Measurements from ENCODE around the gene DNASE1L2.
"Not testable (repeated sequence)": the region's sequence is repeated elsewhere in the genome, so short reads cannot be mapped to it uniquely, and the experiment has no call there.

Gene DNASE1L2

DNA sequence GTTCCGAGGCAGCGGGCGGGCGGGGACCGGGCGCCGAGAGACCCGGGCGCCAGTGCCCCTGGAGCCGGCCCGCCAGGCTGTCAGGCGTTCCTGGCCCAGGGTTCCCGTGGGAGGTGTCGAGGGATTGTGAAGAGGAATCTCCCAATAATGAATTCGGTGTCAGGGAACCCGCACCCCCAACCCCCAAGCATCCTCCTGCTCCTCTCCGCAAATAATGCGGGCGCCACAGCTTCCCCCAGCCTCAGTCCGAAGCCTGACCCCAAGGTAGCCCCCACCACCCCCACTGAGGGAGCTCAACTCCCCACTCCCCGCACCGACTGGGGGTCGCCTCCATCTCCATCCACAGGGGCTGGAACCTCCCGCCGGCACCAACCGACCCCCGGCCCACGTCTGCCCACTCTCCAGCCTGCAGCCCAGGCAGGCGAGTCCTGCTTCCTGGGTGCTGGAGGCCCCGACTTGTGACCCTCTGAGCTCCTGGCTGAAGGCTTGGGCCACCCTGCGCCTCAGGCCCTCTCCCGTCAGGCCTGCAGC, 39.2 kb upstream of the DNASE1L2 start:
- H3K4me3 ChIP-seq, result no peak overlapping the region
- H3K9me3 ChIP-seq, result no peaks in the 10 kb centered on the region
- peaks cover 11% of the 10 kb centered on the region for H3K4me1 ChIP-seq
- H3K36me3 ChIP-seq (replicated peaks), result no peaks in the 10 kb centered on the region
- H3K27me3 ChIP-seq (ENCODE audit: low read depth), result no peaks in the 10 kb centered on the region
- in situ Hi-C loops (cut with MboI; ENCODE audit: low sequenced_read_pairs), result no loop called here
- DNase-seq (ENCODE audit: low spot score in 2 of 2), result no peak

DNA sequence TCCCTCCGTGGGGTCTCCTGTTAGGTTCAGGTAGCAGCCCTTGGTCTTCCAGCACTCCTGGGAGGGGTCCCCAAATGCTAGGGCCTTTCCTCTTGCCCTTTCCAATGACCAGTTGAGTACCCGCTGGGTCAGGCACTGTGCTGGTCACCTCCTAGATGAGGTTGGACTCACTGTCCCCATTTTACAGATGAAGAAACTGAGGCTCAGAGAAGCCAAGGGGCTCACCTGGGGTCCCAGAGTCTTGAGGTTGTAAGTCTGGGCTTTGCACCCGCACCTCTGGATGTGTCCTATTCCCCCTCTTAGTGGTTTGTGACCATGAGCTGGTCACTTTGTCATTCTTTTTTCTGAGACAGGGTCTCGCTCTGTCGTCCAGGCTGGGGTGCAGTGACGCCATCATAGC, 38.5 kb upstream of the DNASE1L2 start:
- Histone ChIP-seq H3K27me3 (ENCODE audit: low read depth) (no peaks in the 10 kb centered on the region), H3K9me3 (no peaks in the 10 kb centered on the region), H3K36me3 (replicated peaks) (no peaks in the 10 kb centered on the region), H3K4me1 (peaks cover 11% of the 10 kb centered on the region), H3K4me3 (no peak overlapping the region)
- DNase-seq (ENCODE audit: low spot score in 2 of 2), result no peak
- in situ Hi-C loops (cut with MboI; ENCODE audit: low sequenced_read_pairs), result no loop called here

DNA sequence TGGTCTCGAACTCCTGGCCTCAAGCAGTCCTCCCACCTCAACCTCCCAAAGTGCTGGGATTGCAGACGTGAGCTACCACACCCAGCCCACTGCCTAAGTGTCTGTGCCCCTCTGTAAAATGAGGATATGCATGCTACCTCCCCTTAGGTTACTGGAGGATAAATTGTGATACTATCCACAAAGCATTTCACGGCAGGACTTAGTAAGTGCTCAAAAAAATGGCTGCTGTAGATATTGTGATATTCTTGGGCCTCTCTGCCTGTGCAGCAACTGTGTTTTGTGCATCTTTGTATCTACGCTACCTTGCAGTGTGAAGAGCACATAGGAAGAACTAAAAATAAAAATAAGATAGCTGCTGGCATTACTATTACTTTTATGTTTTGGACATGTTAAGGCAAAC, 38.0 kb upstream of the DNASE1L2 start:
- Histone ChIP-seq H3K36me3 (replicated peaks) (no peaks in the 10 kb centered on the region), H3K4me1 (peaks cover 11% of the 10 kb centered on the region), H3K4me3 (no peak overlapping the region), H3K9me3 (no peaks in the 10 kb centered on the region), H3K27me3 (ENCODE audit: low read depth) (no peaks in the 10 kb centered on the region)
- DNase-seq (ENCODE audit: low spot score in 2 of 2), result no peak
- in situ Hi-C loops (cut with MboI; ENCODE audit: low sequenced_read_pairs), result no loop called here

DNA sequence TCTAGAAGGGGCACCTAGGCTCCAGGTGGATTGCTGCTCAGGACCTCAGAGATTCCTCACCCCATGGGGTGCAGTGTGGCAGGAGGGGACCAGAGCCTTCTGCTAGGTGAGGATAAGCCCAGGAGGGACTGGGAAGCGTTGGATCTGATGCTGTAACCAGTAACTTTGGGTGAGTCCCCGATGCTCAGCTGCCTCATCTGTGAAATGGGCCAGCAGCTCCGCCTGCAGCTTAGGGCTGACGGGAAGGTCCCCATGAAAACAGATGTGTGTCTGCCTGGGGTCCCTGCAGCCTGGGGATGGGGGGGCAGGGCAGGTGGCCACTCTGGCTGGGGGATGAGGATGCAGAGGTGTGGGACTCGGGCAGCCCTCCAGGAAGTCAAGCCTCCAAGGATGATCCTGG, 37.1 kb upstream of the DNASE1L2 start:
- Histone ChIP-seq H3K27me3 (ENCODE audit: low read depth) (no peaks in the 10 kb centered on the region), H3K9me3 (no peaks in the 10 kb centered on the region), H3K4me1 (peaks cover 11% of the 10 kb centered on the region), H3K36me3 (replicated peaks) (no peaks in the 10 kb centered on the region), H3K4me3 (no peak overlapping the region)
- in situ Hi-C loops (cut with MboI; ENCODE audit: low sequenced_read_pairs), result no loop called here
- DNase-seq (ENCODE audit: low spot score in 2 of 2), result no peak

DNA sequence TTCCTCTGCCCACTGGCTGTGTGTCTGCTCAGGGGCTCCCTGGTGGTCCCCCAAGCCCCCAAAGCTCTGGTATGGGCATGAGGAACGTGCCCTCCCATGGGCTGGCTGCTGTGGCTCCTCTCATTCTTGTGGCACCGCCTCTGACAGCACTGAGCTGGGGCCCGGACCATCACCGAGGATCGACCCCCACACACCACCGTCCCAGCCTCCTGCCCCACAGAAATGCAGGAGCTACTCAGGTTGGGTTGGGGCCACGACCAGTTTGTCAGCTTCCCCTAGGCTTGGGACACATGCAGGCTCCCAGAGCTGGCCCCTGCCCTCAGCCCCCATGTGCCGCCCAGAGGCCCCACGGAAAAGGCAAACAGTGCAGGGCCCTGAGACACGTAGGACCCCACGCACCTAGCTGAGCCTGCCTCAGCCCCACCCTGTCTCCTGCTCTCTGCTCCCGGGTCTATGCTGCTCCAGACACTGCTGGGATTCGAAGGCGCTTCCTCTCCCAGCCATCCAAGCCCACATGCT, 36.6 kb upstream of the DNASE1L2 start:
- H3K9me3 ChIP-seq, result no peaks in the 10 kb centered on the region
- no peak for DNase-seq (ENCODE audit: low spot score in 2 of 2)
- H3K4me1 ChIP-seq, result peaks cover 13% of the 10 kb centered on the region
- H3K4me3 ChIP-seq, result no peak overlapping the region
- in situ Hi-C loops (cut with MboI; ENCODE audit: low sequenced_read_pairs), result no loop called here
- H3K36me3 ChIP-seq (replicated peaks), result no peaks in the 10 kb centered on the region
- H3K27me3 ChIP-seq (ENCODE audit: low read depth), result no peaks in the 10 kb centered on the region

DNA sequence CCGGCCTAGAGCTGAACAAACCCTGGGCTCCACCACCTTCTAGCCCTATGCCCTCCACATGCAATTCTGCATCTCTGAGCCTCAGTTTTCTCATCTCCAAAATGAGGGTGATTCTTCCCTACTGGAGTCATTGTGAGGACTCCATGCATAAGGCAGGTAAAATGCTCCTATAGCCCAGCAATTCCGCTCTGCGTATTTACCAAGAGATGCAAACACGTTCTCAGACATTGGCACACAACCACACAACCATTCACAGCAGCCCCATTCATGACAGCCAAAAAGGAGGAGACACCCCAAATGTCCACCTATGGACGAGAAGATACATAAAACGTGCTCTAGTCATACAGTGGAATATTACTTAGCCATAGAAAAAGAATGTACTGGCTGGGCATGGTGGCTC, 35.9 kb upstream of the DNASE1L2 start:
- H3K27me3 ChIP-seq (ENCODE audit: low read depth), result no peaks in the 10 kb centered on the region
- in situ Hi-C loops (cut with MboI; ENCODE audit: low sequenced_read_pairs), result no loop called here
- peaks cover 7% of the 10 kb centered on the region for H3K4me1 ChIP-seq
- no peak overlapping the region for H3K4me3 ChIP-seq
- no peaks in the 10 kb centered on the region for H3K9me3 ChIP-seq
- no peak for DNase-seq (ENCODE audit: low spot score in 2 of 2)
- 0 out of 2 replicates have a peak, but pooled peaks cover under 1% of the 10 kb centered on the region for H3K36me3 ChIP-seq (replicated peaks)

DNA sequence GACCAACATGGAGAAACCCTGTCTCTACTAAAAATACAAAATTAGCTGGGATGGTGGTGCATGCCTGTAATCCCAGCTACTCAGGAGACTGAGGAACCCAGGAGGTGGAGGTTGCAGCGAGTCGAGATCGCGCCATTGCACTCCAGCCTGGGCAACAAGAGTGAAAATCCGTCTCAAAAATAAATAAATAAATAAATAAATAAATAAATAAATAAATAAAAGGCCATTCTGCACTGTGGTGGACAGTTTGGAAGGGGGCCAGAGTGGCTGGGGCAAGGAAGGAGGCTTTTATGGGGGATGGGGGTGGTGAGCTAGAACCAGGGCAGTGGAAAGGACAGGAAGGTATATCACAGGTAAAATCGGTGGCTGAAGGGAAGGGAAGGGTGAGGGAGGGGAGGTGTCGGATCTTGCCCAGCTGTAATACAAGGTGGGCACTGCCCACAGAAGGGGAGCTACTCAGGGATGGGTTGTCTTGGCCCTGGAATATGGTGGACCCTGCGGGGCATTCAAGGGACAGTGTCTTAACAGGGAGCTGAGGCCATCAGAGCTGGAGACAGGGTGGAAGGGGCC, 33.0 kb upstream of the DNASE1L2 start:
- H3K27me3 ChIP-seq (ENCODE audit: low read depth); in situ Hi-C loops (cut with MboI; ENCODE audit: low sequenced_read_pairs); DNase-seq (ENCODE audit: low spot score in 2 of 2); H3K9me3 ChIP-seq; H3K4me3 ChIP-seq; H3K4me1 ChIP-seq: not testable (repeated sequence)
- H3K36me3 ChIP-seq (replicated peaks), result peaks cover 20% of the 10 kb centered on the region

DNA sequence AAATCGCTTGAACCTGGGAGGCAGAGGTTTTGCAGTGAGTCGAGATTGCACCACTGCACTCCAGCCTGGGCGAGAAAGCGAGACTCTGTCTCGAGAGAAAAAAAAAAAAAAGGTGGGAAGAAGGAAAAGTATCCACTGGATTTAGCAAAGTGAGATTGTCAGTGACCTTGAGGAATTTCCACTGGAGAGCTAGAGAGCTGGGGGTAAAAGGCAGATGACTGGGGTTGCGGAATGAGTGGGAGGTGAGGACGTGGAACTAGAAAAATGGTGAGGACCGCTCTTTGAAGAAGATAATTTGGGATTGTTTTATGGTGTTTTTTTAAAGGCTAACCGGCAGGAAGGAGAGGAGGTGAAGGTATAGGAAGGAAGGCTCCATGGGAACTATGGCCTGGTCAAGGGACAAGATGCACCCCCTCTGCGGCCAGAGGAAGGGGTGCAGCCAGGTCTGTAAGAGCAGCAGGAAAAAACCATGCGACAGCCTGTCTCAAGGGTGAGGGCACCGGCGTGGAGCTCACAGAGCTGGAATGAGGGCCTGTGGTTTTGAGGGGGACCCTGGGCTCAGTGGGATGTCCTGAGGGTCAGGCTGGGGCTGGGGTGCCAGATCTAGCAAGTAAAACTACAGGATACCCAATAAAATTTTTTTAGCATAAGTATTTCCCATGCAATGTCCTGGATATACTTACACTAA, 31.7 kb upstream of the DNASE1L2 start:
- Histone ChIP-seq H3K36me3 (replicated peaks) (peaks cover 33% of the 10 kb centered on the region), H3K9me3 (no peaks in the 10 kb centered on the region), H3K27me3 (ENCODE audit: low read depth) (no peaks in the 10 kb centered on the region), H3K4me3 (peak overlapping the region; percentile 100), H3K4me1 (peaks cover 8% of the 10 kb centered on the region)
- in situ Hi-C loops (cut with MboI; ENCODE audit: low sequenced_read_pairs), result no loop called here
- no peak for DNase-seq (ENCODE audit: low spot score in 2 of 2)

DNA sequence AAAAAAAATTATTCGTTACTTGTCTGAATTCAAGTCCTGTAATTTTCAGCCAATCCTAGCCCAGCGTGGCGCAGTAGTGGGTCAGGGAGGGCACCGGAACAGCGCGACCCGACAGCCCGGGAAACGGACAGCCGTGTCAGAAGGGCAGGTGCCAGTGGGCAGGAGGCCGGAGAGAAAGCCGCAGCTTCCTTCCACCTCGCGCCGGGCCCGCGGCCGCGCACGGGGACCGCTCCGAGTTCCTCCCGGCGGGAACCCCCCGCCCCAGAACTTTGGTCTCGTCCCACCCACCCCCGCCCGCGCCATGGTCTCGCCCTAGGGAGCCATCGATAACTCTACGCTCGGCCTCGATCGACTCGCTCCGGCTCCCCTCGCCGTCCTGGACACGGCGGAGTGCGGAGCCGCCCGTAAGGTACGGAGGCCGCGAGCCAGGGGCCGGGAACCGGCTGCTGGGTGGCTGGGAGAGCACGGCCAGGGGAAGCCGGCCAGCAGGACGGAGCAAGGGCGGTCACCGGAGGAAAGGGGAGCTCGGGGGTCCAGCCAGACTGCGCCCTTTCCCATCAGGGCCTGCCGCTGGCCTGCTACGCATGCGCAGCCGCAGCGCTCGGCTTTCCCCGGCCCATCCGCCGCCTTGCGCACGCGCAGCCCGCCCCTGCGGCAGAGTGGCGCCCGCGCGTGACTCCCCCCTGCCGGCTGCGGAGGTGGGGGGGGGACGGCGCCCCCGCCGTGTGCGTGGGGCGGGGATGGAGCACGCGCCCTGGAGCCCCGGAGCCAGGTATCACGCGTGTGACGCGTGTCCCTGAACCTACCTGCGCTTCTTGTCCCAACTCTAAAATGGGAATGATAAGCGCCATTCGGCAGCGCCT, 30.9 kb upstream of the DNASE1L2 start, which contains the start of gene MLST8:
TSS of gene MLST8 (plus strand) at position 351 of the 863 bp plus-strand sequence. CDS start 632 bp downstream, outside the sequence.
- in situ Hi-C loops (cut with MboI; ENCODE audit: low sequenced_read_pairs), result no loop called here
- no peaks in the 10 kb centered on the region for H3K9me3 ChIP-seq
- no peaks in the 10 kb centered on the region for H3K27me3 ChIP-seq (ENCODE audit: low read depth)
- DNase-seq (ENCODE audit: low spot score in 2 of 2), result peak; percentile 72 to 82
- H3K4me1 ChIP-seq, result peaks cover 8% of the 10 kb centered on the region
- H3K4me3 ChIP-seq, result peak within 1 kb of the TSS; percentile 100
- H3K36me3 ChIP-seq (replicated peaks), result peaks cover 36% of the 10 kb centered on the region

DNA sequence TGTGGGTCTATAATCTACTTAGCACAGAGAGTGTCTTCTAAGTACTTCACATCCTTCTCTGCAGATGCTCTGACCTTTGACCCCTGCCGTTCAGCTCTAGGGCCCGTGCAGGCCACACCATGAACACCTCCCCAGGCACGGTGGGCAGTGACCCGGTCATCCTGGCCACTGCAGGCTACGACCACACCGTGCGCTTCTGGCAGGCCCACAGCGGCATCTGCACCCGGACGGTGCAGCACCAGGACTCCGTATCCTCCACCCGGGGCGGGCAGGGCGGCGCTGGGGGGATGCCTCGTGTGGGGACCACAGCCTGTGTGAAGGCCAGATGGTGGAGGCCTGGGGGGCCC, 30.3 kb upstream of the DNASE1L2 start:
- DNase-seq (ENCODE audit: low spot score in 2 of 2), result no peak
- no peaks in the 10 kb centered on the region for H3K27me3 ChIP-seq (ENCODE audit: low read depth)
- peaks cover 8% of the 10 kb centered on the region for H3K4me1 ChIP-seq
- peaks cover 36% of the 10 kb centered on the region for H3K36me3 ChIP-seq (replicated peaks)
- in situ Hi-C loops (cut with MboI; ENCODE audit: low sequenced_read_pairs), result no loop called here
- H3K4me3 ChIP-seq, result peak overlapping the region; percentile 100
- H3K9me3 ChIP-seq, result no peaks in the 10 kb centered on the region

DNA sequence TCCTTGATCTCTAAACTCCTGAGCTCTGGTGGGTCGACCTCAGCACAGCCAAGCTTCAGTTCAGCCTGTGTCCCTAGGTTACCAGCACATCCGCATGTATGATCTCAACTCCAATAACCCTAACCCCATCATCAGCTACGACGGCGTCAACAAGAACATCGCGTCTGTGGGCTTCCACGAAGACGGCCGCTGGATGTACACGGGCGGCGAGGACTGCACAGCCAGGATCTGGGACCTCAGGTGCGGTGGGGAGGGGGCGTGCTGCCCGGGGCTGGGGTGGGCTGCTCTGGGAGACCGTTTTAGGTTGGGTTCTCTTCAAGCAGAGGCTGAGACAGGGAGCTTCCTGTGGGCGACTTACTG, 29.8 kb upstream of the DNASE1L2 start:
- in situ Hi-C loops (cut with MboI; ENCODE audit: low sequenced_read_pairs), result no loop called here
- no peaks in the 10 kb centered on the region for H3K9me3 ChIP-seq
- peaks cover 8% of the 10 kb centered on the region for H3K4me1 ChIP-seq
- no peak for DNase-seq (ENCODE audit: low spot score in 2 of 2)
- no peaks in the 10 kb centered on the region for H3K27me3 ChIP-seq (ENCODE audit: low read depth)
- H3K36me3 ChIP-seq (replicated peaks), result peaks cover 36% of the 10 kb centered on the region
- H3K4me3 ChIP-seq, result peak overlapping the region; percentile 100

DNA sequence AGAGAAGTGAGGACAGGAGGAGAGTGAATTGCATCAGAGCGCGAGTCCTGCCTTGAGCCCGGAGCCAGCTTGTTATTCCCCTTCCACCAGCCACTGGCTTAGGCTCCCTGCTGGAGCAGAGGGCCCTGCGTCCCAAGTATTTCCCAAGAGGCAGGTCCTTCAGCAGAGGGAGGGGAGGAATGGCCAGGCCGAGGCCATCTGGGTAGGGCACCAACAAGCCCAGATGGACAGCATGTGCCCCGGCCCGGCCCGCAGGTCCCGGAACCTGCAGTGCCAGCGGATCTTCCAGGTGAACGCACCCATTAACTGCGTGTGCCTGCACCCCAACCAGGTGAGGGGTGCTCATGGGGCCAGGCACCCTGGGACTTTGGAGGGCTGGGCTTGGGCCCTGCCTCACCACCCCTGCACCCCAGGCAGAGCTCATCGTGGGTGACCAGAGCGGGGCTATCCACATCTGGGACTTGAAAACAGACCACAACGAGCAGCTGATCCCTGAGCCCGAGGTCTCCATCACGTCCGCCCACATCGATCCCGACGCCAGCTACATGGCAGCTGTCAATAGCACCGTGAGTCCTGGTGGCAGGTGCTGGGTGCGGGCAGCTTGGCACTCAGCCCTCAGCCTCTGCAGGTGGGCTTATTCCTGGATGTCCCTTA, 29.3 kb upstream of the DNASE1L2 start:
- H3K4me3 ChIP-seq, result no peak overlapping the region; the same call in 1 of the 2 replicates
- peaks cover 36% of the 10 kb centered on the region for H3K36me3 ChIP-seq (replicated peaks)
- H3K9me3 ChIP-seq, result no peaks in the 10 kb centered on the region
- H3K4me1 ChIP-seq, result peaks cover 8% of the 10 kb centered on the region
- no peaks in the 10 kb centered on the region for H3K27me3 ChIP-seq (ENCODE audit: low read depth)
- in situ Hi-C loops (cut with MboI; ENCODE audit: low sequenced_read_pairs), result no loop called here
- DNase-seq (ENCODE audit: low spot score in 2 of 2), result no peak

DNA sequence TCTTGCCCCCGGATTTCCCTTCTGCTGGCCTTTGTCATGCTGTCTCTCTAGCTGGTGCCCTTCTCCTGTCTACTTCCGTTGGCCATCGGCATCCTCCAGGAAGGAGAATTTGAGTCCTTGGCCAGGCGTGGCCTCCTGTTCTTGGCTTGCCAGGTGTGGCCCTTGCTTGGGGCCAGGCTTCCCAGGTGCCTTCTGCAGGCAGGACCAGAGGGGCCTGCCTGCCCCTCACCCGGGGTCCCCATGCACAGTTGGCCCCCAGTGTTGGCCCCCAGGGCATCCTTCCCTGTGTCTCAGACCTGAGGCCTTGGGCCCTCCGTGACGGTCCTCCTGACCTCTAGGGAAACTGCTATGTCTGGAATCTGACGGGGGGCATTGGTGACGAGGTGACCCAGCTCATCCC, 28.4 kb upstream of the DNASE1L2 start:
- Histone ChIP-seq H3K9me3 (no peaks in the 10 kb centered on the region), H3K4me1 (peaks cover 17% of the 10 kb centered on the region), H3K36me3 (replicated peaks) (peaks cover 42% of the 10 kb centered on the region), H3K27me3 (ENCODE audit: low read depth) (no peaks in the 10 kb centered on the region), H3K4me3 (no peak overlapping the region)
- in situ Hi-C loops (cut with MboI; ENCODE audit: low sequenced_read_pairs), result no loop called here
- DNase-seq (ENCODE audit: low spot score in 2 of 2), result no peak
